Stimulated activated CD4-positive, alpha-beta T cell treated with anti-CD3 and anti-CD28 coated beads, Interleukin-4, amount 100 ng/mL, for 48 hours (primary cell): Measurements from ENCODE around the gene GSE1.

ENCODE experiments used
- DNase-seq, 2 donors: peaks; one replicate each; pipeline ENCODE4 v3.0.0-alpha.2; 2020; ENCODE audit warnings: low read depth in 2 of 2

GSE1 gene

DNA sequence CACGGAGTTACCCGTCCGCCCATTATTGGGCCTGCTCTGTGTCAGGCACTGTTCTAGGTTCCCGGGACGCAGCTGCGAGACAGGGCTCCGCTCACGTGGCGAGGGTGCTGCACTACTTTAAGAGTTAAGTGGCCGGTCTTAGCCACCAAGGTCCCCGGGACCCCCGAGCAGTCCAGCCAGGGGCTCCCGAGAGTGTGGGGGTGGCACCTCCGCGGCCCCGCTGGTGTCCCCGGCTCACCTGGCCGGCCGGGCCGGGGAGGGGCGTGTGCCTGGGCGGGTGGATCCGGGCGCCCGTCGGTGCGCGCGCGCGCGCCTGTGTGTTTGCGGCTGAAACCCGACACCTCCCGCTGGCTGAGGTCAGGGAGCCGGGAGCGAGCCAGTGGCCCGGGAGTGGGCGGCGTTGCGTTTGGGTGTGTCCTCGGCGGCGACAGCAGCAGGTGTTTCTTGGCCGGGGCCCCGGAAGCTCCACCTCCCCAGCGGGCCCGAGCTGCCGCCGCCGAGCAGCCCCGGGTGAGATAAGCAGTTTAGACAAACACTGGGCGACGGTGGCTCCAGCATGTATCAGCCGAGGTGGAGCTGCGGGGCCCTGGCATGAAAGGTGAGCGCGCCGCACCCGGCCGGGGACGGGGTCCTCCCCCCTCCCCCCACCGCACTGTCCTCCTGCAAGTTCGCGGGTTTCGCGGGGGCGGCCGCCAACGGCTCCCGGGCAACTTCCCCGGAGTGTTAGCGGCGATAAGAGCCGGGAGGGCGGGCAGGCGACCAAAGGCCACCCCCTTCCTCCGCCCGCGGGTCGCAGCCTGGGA, at the start of gene GSE1:
TSS of gene GSE1 (plus strand) at position 522 of the 803 bp plus-strand sequence. CDS start at position 592, 70 bp downstream.
- DNase-seq, result peak in 1 of 2 donors; percentile 69

DNA sequence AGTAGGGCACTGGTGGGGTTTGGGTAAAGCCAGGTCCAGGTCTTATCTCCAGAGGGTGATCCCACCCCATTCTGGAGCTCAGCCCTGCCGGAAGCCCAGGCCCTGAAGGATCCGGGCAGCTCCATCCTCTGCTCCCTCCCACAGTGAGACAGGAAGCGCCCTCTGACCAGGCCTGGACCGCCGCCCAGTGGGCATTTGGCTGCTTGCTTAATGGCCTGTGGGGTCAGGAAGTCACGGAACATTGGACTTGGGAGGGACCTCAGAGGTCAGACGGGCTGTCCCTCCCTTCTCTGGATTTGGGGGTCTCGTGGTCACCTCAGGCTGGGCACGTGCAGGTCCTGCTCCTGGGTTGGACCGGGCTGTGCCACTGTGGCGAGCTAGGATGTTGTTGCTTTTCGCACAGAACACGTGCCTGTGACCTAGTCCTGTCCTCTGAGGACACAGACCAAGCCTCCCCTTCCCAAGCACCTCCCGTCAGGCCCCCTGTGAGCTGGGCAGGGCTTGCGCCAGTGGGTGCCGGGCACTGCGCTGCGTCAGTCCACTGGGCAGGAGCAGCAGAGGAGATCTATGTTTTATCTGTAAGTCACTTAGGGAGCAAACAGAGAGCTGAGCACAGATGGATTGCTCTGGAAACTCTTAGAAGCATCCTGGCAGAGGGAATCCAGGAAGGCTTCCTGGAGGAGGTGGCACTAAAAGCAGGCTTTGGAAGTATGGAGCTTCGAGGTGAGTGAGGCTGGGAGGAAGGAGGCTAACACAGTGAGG, 49.4 kb upstream of the GSE1 start:
- DNase-seq, result no peak

DNA sequence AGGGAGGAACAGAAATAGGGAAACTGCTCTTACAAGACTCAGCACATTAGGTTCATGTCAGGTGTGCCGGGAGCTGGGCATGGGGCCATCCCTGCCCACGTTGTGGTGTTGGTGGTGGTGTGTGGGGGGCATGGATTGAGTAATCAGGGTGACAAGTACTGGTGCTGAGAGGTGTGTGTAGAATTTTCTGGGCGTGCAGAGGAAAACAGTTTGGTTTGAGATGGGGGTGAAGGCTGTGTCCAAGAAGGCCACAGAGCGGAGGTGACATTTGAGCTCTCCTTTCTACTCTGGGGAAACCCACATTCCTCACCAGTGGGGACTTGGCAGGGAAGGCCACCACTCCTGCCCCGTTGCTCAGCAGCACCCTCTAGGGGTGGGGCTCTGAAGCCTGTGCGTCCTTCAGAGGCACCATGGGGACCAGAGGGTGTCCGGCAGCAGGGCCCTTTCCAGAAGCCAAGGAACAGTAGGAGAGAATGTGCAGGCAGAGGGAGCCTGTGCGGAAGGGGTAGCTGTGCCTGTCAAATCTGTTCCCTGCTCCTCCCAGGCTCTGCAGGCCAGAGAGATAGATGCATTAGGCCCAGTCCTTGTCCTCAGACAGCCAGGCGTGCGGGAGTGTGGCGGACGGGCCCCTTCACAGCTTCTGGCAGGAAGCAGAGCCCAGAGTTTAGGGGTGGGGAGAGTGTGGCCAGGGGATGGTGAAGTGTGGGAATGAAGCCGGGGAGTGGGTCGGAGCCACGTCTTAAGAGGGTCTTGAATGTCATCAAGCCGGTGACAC, 48.7 kb upstream of the GSE1 start:
- DNase-seq, result peak; percentile 22 to 44

DNA sequence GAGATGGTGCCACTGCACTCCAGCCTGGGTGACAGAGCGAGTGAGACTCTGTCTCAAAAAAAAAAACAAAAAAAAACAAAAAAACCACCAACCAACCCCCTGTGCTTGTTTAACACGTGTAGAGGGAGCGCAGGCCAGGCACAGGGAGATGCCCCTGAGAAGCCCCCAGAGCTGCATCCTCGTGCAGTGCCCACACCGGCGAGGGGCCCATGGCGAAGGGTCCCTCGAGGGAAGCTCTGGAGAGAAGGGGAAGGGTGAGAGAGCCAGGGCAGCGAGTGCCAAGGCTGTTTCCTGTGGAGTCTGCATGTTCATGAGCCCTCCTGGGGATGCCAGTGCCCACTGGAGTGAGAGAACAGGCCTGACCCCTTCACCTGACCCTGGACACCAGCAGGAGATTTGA, 47.8 kb upstream of the GSE1 start:
- no peak for DNase-seq

DNA sequence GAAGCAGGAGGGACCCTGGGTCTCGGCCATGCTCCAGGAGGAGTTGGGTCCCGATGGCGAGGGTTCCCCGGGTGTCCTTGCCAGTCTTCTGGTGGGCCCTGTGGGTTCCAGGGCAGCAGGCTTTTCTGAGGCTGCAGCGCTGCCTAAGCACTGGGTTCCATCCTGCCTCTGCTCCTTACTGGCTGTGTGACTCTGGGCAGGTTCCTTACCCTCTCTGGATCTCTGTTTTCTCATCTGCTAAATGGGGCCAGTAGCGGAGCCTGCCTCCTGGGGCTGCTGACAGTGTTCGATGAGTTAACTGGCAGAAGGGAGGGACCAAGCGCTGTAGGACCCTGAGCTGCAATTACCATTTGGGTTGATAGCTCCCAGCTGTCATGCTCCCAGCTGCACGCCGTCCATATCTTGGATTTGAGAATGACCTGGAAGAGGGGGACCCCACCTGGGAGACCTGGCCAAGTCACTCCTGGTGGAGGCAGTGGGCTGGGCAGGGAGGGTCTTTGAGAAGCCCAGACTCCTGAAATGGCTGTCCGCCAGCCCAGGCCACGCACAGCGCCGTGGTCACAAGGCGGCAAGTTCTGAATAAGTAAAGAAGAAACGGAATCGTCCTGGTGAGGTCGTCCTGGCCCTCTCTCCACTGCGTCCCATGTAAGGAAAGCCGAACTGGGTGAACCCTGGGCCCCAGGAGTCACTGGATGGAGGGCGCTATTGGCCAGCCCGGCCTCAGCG, 47.2 kb upstream of the GSE1 start:
- no peak for DNase-seq

DNA sequence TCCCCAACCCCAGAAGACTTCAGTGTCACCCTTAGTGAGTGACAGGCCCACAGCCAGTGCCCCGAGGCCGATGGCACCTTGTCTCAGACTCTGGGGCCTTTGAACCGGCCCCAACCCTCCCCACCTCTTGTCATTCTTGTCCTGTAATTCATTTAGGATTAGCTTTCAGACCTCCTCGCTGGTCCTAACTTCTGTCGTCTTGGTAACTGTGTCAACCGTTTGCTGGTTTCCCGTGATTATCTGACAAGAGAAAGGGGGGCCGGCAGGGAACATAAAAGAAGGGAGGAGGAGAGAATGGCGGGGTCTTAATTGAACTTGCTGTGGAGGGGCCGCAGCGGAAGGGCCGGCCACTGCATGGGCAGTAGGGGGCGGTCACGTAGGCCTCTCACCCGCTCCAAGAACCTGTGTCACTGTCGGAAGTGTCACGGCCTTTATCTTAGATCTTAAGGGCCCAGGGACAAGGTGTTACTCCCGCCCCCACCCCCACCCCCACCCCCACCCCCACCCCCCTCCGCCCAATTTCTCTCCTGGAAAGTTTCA, 46.5 kb upstream of the GSE1 start:
- DNase-seq, result no peak

DNA sequence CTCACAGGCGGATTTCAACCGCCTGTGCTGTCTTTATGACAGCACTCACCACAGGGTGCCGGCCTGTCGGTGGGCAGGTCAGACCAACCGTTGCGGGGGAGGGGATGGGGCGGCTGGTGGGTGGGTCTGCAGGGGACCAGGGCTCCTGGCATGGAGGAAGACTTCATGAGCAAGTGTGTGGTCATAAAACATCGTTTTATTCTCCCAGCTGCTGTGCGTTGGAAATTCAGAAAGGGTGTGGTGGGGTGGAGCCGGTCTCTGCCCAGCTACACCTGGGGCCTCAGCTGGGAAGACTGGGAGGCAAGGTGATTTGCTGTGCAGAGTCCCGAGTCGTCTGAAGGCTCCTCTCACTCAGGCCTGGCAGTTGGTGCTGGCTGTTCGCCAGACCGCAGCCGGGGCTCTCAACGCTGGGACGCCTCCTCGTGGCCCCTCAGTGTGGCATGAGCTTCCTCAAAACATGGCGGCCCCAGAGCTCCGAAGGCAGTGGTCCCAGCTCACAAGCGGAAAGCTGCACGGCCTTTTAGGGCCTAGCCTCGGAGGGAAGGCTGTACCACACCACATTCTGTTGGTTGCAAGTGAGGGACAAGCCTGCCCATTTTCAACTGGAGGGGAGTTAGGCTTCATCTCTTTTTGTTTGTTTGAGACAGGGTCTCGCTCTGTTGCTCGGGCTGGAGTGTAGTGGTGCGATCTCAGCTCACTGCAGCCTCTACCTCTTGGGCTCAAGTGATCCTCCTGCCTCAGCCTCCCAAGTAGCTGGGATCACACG, 45.8 kb upstream of the GSE1 start:
- DNase-seq, result no peak

DNA sequence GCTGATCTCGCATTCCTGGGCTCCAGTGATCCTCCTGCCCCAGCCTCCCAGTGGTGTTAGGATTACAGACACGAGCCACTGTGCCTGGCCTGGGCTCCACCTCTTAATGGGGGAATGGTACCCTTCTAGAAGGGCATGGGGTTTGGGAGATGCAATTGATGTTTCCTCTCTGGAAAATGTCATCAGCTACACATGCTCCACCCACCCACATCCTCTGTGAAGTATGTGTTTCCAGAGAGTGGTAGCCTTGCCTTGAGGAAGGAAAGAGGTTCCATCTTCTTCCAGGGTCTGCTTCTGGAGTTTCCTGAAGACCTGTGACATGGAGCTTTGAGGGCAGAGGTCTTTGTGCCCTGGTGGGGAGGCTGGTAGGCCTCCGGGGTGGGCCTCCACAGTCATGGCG, 45.2 kb upstream of the GSE1 start:
- DNase-seq, result no peak

DNA sequence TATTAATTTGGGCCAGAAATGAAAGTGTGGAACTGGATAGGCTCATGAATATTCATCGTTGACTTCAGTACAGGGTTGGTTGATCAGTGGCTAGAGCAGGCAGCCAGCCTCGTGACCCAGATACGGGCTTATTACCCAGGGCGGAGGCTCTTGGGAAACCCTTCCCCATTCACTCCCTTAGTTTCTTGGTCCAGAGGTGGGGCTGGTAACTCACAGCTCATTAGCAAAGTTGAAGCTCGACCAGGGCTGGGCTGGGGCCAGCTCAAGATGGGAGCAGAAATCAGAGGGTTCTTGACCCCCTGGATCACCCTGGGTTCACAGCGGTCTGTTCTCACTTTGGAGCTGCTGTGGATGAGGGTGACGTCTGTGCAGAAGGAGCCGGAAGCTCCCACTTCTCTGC, 44.6 kb upstream of the GSE1 start:
- no peak for DNase-seq

DNA sequence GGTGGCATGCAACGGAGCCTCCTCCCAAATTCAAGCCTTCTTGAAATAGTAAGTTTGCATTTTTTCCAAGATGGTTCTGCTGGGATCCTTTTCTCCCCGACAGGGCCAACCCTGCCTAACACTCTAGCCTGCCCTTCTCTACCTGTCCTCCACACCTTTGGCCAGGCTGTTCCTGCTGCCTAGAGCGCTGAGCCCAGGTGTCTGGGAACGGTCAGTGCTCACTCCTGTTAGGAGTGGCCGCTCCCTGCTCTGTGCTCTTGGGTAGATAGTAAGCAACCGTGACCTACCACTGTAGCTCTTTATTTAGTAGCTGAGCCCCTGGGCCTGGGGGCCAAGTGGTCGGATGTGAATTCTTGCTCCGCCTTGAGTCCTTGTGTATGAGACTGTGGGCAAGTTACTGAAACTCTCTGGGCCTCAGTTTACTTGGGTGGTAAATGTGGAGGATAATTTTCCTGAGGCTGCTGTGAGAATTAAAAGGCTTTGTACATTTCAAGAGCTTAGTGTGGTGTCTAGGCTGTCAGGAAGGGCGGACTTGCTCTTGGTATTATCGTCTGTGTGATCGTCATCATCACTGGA, 44.0 kb upstream of the GSE1 start:
- no peak for DNase-seq

DNA sequence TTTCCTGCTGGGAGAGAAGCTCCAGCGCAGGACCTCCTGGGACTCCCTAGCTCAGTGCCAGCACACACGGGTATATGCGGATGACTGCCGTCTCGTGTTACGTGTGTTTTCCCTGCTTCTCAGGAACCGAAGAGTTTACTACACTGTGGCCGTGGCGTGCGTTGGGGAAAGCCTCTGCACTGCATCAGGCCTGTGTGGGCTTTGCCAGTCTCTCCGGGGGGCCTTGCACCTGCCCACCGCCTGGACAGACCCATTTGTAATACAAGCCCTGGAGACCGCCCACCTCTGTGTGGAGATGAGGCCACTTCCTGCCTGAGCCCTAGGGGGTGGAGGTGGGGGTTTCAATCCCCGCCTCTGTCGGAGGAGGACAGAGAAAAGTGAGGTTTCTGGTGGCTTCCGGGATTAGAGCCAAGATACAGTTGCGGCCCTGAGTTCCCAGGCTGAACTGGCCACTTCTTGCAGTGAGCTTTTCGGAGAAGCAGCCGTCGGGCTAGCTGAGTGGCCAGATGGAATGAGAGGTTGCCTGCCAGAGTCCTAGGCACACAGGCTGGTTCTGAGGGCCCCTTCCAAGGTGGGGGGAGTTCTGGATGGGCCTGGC, 43.4 kb upstream of the GSE1 start:
- no peak for DNase-seq

DNA sequence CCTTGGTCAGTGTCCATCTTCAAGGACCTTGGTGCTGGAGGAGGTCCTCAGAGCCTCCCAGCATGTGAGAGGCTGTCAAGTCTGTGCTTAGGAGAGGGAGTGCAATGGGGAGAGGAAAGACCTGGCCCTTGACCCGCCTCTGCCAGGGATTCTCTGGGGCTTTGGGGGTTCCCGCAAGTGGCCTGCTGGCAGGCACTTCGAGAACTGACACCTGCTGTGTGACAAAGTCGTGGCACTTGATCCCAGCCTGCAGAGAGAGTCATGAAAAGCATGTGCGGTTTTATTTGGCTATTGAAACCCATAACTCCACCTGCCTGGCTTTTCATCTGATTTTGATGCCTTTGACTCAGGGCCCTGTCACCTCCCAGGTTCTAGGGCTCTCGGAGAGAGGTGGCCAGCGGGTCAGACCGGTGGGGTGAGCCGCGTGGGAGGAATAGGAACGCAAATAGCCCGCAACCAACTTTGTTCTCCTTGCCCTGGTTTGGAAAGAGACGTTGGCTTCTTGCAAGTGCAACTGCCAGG, 42.8 kb upstream of the GSE1 start:
- no peak for DNase-seq

DNA sequence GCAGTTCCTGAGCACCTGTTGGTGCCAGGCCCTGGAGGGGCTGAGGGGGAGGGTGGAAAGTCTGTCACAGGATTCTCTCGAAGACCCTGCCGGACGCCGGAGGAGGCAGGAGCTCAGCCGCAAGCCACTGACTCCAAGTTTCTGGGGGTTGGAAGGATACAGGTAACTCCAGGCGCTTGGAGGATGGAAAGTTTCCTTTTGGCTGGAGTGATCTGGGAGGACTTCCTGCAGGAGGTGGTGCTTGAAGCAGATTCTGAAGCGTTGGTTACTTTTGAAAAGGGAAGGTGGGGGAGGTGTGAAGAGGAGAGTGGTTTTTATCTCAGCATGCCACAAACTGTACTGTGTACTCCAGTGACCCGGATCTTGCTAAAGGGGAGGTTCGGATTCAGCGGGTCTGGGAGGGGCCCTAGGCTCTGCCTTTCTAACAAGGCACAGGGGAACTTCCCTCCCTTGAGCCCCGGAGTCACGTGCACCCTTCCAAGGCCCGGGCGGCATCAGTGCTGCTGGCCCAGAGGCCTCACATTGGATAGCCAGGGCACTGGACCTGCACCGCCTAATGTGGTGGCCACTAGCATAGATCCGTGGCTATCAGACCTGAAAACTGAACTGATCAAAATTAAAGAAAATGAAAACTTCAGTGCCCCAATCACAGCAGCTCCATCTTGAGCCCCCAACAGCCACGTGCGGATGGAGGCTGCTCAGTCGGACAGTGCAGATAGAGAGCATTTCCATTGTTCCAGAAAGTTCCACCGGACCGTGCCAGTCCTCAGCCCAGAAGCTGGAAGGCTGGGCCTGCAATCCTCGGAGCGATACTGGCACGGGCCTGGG, 42.2 kb upstream of the GSE1 start:
- DNase-seq, result no peak

DNA sequence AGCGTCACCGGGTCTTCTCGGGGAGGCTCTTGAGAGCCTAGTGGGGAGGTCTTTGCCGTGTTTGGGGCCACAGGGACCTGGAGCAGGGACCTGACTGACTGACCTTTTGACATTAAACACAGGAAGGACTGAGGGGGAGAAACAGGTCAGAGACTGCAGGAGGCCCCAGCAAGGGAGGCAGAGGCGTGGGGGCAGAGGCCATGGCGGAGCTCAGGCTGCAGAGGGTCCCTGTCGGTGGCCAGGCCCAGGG, 41.6 kb upstream of the GSE1 start:
- no peak for DNase-seq

DNA sequence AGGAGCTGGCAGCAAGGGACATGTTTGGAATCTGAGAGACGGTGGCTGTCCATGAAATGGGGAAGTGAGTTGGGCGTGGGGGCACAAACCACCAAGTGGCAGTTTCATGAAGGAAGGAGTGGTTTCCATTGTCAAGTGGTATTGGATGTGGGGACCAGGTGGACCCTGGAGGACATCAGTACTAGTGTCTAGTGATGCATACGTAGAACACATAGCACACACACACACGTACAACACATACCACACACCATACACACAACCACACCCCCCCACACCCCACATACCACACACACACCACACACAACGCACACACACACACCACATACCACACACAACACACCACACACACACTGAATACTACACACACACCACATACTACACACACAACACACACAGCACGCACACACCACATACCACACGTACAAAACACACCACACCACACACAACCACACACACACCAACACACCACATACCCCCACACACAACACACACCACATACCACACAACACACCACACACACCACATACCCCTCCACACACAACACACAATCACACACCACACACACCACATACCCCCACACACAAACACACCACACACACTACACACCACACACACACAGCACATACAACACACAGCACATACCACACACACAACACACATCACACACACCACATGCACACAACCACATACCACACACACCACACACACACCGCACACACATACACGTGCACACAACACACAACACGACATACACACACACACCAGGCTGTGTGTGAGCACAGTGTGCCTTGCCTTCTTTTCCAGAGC, 41.1 kb upstream of the GSE1 start:
- DNase-seq, result no peak

DNA sequence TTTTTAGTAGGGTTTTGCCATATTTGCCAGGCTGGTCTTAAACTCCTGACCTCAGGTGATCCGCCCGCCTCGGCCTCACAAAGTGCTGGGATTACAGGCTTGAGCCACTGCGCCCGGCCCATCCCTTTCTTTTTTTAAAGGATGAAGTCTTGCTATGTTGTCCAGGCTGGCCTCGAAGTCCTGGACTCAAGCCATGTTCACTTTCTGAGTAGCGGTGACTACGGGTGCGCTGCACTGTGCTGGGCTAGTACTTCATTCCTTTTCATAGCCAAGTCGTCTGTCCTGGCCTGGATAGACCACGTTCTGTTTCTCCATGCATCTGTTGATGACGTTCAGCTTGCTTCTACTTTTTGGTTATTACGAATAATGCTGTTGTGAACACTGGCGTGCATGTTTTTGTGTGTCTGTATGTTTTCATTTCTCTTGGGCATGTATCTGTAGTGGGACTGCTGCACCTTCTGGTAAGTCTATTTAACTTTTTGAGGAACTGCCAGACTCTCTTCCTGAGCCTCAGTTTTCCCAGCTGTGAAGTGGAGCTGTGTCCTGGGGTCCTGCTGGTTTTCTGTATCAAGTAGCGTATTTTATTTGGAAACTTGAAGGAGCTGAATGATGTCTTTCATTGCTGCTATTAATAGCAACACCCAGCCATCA, 40.0 kb upstream of the GSE1 start:
- DNase-seq, result no peak

DNA sequence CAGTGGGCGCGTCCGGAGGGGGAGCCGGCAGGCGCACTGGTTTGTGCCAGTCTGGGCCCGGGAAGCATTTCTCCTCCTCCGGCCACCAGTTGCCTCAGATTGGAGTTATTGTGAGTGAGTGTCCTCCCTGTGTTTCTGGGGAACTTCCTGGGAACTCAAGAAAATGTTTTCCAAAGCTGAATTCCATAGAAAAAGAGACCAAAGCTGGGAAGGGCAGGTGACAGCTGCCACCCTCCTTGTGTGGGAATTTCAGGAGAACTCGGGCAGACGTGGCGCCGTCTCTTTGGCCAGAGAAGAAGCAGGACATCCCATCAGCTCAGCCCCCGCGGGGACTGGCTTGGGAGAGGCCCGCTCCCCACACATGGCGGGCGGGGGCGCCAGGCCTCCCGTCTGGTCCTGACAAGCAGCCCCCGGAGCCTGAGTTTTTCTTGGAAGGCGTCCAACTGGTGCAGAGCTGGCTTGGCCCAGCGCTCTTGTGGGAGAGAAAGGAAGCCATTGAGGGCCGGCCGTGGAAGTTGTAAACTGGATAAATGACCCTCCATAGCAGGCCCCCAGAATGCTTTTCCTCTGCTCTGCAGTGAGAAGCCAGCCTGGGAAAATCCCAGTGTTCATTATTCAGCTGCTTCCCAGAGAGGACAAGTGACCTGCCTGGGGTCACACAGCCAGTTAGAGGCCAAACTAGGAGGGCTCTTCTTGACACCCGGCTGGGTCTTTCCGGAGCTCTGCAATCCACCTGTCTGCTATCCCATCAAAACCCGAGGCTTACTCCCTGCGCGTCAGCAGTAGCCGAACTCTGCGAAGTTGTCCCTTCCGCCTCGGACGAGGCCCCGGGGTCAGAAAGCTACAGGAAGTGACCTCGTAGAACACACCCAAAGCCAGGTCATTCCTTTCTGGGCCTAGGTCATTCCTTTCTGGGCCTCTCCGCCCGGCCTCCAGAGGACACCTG, 39.2 kb upstream of the GSE1 start:
- DNase-seq, result no peak
